SU-DHL-6 (cell line): ENCODE data around the gene BAG3.

Experiments
- H2AFZ ChIP-seq: fragments of 200-600 bp; sonication (generic); 2 replicates; pipeline ENCODE4 v1.6.1; 2014; ENCODE audit warnings: low read depth, mild to moderate bottlenecking, moderate library complexity, mixed read lengths, antibody characterized with exemption, low read length; ENCODE audit not compliant: severe bottlenecking
- H3F3A ChIP-seq: fragments of 200-600 bp; shearing (Covaris generic); 2 replicates; pipeline ENCODE4 v1.6.0; 2016; ENCODE audit warnings: antibody characterized with exemption, mild to moderate bottlenecking; ENCODE audit not compliant: insufficient read depth
- H3K27ac ChIP-seq: fragments of 200-600 bp; sonication (generic); 2 replicates; pipeline ENCODE4 v1.5.1; 2016; ENCODE audit warnings: low read depth, mild to moderate bottlenecking, low read length, moderate library complexity, mixed read lengths
- H3K27me3 ChIP-seq: fragments of 200-600 bp; sonication (generic), shearing (Covaris generic); 2 replicates; pipeline ENCODE4 v1.6.0; 2014; ENCODE audit warnings: mild to moderate bottlenecking, low read length
- H3K36me3 ChIP-seq: fragments of 200-600 bp; sonication (generic); 2 replicates; pipeline ENCODE4 v1.6.1; 2014; ENCODE audit warnings: mild to moderate bottlenecking, low read length, mixed read lengths
- H3K4me2 ChIP-seq: fragments of 300-600, 200-600 bp; shearing (Covaris generic), sonication (generic); 2 replicates; pipeline ENCODE4 v1.6.0; 2014; ENCODE audit warnings: low read length, low read depth, mild to moderate bottlenecking; ENCODE audit not compliant: poor library complexity, severe bottlenecking
- H3K4me3 ChIP-seq: fragments of 200-600 bp; sonication (generic); 2 replicates; pipeline ENCODE4 v1.5.1; 2014; ENCODE audit warnings: antibody characterized with exemption, low read length, mild to moderate bottlenecking, mixed read lengths; ENCODE audit not compliant: insufficient read depth, poor library complexity, severe bottlenecking
- H3K79me2 ChIP-seq: fragments of 200-600 bp; sonication (generic); 2 replicates; pipeline ENCODE4 v1.6.1; 2014; ENCODE audit warnings: mild to moderate bottlenecking, low read length, moderate library complexity; ENCODE audit not compliant: insufficient read depth
- H3K9ac ChIP-seq: fragments of 200-600 bp; sonication (generic); 2 replicates; pipeline ENCODE4 v1.7.0; 2014; ENCODE audit warnings: mild to moderate bottlenecking, low read length
- H3K9me2 ChIP-seq: fragments of 200-600 bp; sonication (generic); replicated peaks from 2 replicates; pipeline ENCODE4 v1.6.1; 2014; ENCODE audit warnings: low read length; ENCODE audit not compliant: insufficient read depth
- H3K9me3 ChIP-seq: fragments of 200-600 bp; sonication (generic); 2 replicates; pipeline ENCODE4 v1.6.1; 2014; ENCODE audit warnings: low read length, mixed read lengths; ENCODE audit not compliant: insufficient read depth
- H4K20me1 ChIP-seq: fragments of 200-600 bp; sonication (generic); 2 replicates; pipeline ENCODE4 v1.6.1; 2014; ENCODE audit warnings: low read depth, mild to moderate bottlenecking, antibody characterized with exemption, low read length, moderate library complexity, mixed read lengths
- EZH2phosphoT487 ChIP-seq: fragments of 200-600 bp; sonication (generic), shearing (Covaris generic); conservative IDR thresholded peaks from 2 replicates; pipeline ENCODE4 v1.6.1; 2018; ENCODE audit warnings: mild to moderate bottlenecking, antibody characterized with exemption, low read length, moderate library complexity, mixed read lengths
- TF ChIP-seq, protein P1 (sequence below): fragments of 200-600 bp; sonication (generic); IDR thresholded peaks from one replicate; pipeline ENCODE4 v1.5.1; 2017; ENCODE audit warnings: antibody characterized with exemption, mild to moderate bottlenecking, low read length, moderate library complexity; ENCODE audit not compliant: insufficient read depth, poor library complexity, severe bottlenecking

Gene BAG3

GRCh38 chr10:119669331-119669730 lies 18.2 kb downstream of the BAG3 start:
- Histone ChIP-seq H3K9me3 (no peaks in the 10 kb centered on the region), H3K4me3 (no peak overlapping the region), H4K20me1 (no peaks in the 10 kb centered on the region), H3K9ac (no peak overlapping the region), H3K4me2 (no peak overlapping the region), H3K27me3 (no peaks in the 10 kb centered on the region), H2AFZ (no peak overlapping the region), H3K9me2 (no peaks in the 10 kb centered on the region), H3K79me2 (no peaks in the 10 kb centered on the region), H3K36me3 (no peaks in the 10 kb centered on the region), H3K27ac (no peak overlapping the region), H3F3A (no peaks in the 10 kb centered on the region)
- TF ChIP-seq, protein P1, sequence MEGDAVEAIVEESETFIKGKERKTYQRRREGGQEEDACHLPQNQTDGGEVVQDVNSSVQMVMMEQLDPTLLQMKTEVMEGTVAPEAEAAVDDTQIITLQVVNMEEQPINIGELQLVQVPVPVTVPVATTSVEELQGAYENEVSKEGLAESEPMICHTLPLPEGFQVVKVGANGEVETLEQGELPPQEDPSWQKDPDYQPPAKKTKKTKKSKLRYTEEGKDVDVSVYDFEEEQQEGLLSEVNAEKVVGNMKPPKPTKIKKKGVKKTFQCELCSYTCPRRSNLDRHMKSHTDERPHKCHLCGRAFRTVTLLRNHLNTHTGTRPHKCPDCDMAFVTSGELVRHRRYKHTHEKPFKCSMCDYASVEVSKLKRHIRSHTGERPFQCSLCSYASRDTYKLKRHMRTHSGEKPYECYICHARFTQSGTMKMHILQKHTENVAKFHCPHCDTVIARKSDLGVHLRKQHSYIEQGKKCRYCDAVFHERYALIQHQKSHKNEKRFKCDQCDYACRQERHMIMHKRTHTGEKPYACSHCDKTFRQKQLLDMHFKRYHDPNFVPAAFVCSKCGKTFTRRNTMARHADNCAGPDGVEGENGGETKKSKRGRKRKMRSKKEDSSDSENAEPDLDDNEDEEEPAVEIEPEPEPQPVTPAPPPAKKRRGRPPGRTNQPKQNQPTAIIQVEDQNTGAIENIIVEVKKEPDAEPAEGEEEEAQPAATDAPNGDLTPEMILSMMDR, result no peak
- TF ChIP-seq EZH2phosphoT487, result no peak

- no peak overlapping the region for H3K9ac ChIP-seq
- H3K4me2 ChIP-seq, result no peak overlapping the region
- no peak overlapping the region for H2AFZ ChIP-seq
- no peak overlapping the region for H3K4me3 ChIP-seq
- H3K9me2 ChIP-seq, result no peaks in the 10 kb centered on the region
- no peaks in the 10 kb centered on the region for H3K9me3 ChIP-seq
- H4K20me1 ChIP-seq, result no peaks in the 10 kb centered on the region
- H3K27ac ChIP-seq, result no peak overlapping the region
- H3K27me3 ChIP-seq, result no peaks in the 10 kb centered on the region
- H3F3A ChIP-seq, result no peaks in the 10 kb centered on the region
- no peaks in the 10 kb centered on the region for H3K79me2 ChIP-seq
- H3K36me3 ChIP-seq, result no peaks in the 10 kb centered on the region
- TF ChIP-seq EZH2phosphoT487, result no peak
- TF ChIP-seq, protein P1, result no peak
These were observed 18.9 kb downstream of the BAG3 start for GRCh38 chr10:119669975-119670640.

DNA sequence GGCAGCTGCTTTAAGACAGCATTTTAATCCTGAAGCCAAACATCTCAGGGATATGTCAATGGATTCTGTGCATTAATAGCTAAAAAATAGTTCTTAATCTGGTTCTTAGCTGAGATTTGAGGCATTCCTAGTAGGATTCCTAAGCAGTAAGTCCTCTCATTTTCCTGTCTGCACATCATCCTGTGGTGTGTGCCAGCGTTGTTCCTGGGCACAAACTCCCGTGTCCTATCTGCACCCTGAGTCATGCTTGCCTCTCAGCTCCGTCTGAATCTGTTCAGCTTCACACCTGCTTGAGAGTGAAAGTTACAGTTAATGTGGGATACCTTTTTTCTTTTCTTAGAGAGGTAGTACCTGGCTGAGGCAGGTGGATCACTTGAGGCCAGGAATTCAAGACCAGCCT lies 19.5 kb downstream of the BAG3 start:
- TF ChIP-seq, protein P1, result no peak
- no peak for TF ChIP-seq EZH2phosphoT487
- Histone ChIP-seq H3K4me3 (no peak overlapping the region), H3K9ac (no peak overlapping the region), H3K27ac (no peak overlapping the region), H3K36me3 (no peaks in the 10 kb centered on the region), H3K27me3 (no peaks in the 10 kb centered on the region), H3K9me3 (no peaks in the 10 kb centered on the region), H3F3A (no peaks in the 10 kb centered on the region), H3K9me2 (no peaks in the 10 kb centered on the region), H3K4me2 (no peak overlapping the region), H3K79me2 (no peaks in the 10 kb centered on the region), H2AFZ (no peak overlapping the region), H4K20me1 (no peaks in the 10 kb centered on the region)
